Neural crest cell (in vitro differentiated cells): ENCODE results near the gene CADPS. TPM values are rescaled to one million over a fixed set of nuclear protein-coding genes. Genes with fewer than 3 reads are reported as not detected.

Experiments
- DNase-seq: peaks from one replicate; pipeline ENCODE4 v3.0.0; 2021; ENCODE audit warnings: low read depth, mixed read lengths, low spot score
- H3K27ac Mint-ChIP-seq: one replicate; pipeline ENCODE4 v1.8.0; 2021; ENCODE audit warnings: mild to moderate bottlenecking, mixed read lengths; ENCODE audit not compliant: unreplicated experiment
- H3K27me3 Mint-ChIP-seq: 2 replicates; pipeline ENCODE4 v1.8.0; 2021; ENCODE audit warnings: low read depth, mild to moderate bottlenecking, mixed read lengths
- H3K36me3 Mint-ChIP-seq: 2 replicates; pipeline ENCODE4 v1.8.0; 2021; ENCODE audit warnings: low read depth, mild to moderate bottlenecking, mixed read lengths
- H3K4me1 Mint-ChIP-seq: 2 replicates; pipeline ENCODE4 v1.8.0; 2021; ENCODE audit warnings: mixed read lengths
- H3K4me3 Mint-ChIP-seq: one replicate; pipeline ENCODE4 v1.8.0; 2021; ENCODE audit warnings: mild to moderate bottlenecking, mixed read lengths
- H3K9me3 Mint-ChIP-seq: 2 replicates; pipeline ENCODE4 v1.8.0; 2021; ENCODE audit warnings: mixed read lengths
- CTCF ChIP-seq: fragments of 200-600 bp; sonication (generic); conservative IDR thresholded peaks from 2 replicates; pipeline ENCODE4 v1.5.0; 2021; ENCODE audit warnings: antibody characterized with exemption, mild to moderate bottlenecking
- total RNA-seq: library from RNA; stranded (reverse); gene quantifications from 2 replicates; pipeline ENCODE4 v1.2.1, GENCODE V29; 2021

The CADPS gene
- total RNA-seq, 1 donor from 2014 or later, result 9.3 TPM

GRCh38 chr3:62895901-62896300 is 20.7 kb upstream of the CADPS start:
- H3K27ac Mint-ChIP-seq, result no peak overlapping the region
- no peak for DNase-seq
- H3K4me3 Mint-ChIP-seq, result no peak overlapping the region
- no peaks in the 10 kb centered on the region for H3K4me1 Mint-ChIP-seq
- H3K27me3 Mint-ChIP-seq, result peaks cover 26% of the 10 kb centered on the region
- no peaks in the 10 kb centered on the region for H3K36me3 Mint-ChIP-seq
- H3K9me3 Mint-ChIP-seq, result peaks cover 3% of the 10 kb centered on the region
- TF ChIP-seq CTCF, result no peak

- H3K27me3 Mint-ChIP-seq, result peaks cover 16% of the 10 kb centered on the region
- TF ChIP-seq CTCF, result no peak
- no peak for DNase-seq
- H3K4me3 Mint-ChIP-seq, result no peak overlapping the region
- H3K4me1 Mint-ChIP-seq, result no peaks in the 10 kb centered on the region
- no peaks in the 10 kb centered on the region for H3K36me3 Mint-ChIP-seq
- peaks cover 3% of the 10 kb centered on the region for H3K9me3 Mint-ChIP-seq
- H3K27ac Mint-ChIP-seq, result no peak overlapping the region
Measured at GRCh38 chr3:62892951-62893350, 17.7 kb upstream of the CADPS start.

GRCh38 chr3:62892045-62892444 is 16.8 kb upstream of the CADPS start:
- no peak for TF ChIP-seq CTCF
- peaks cover 19% of the 10 kb centered on the region for H3K27me3 Mint-ChIP-seq
- peaks cover 3% of the 10 kb centered on the region for H3K9me3 Mint-ChIP-seq
- no peaks in the 10 kb centered on the region for H3K4me1 Mint-ChIP-seq
- no peak for DNase-seq
- H3K36me3 Mint-ChIP-seq, result no peaks in the 10 kb centered on the region
- no peak overlapping the region for H3K4me3 Mint-ChIP-seq
- no peak overlapping the region for H3K27ac Mint-ChIP-seq

GRCh38 chr3:62888778-62889177 is 13.6 kb upstream of the CADPS start:
- H3K9me3 Mint-ChIP-seq, result no peaks in the 10 kb centered on the region
- H3K27me3 Mint-ChIP-seq, result peaks cover 20% of the 10 kb centered on the region
- no peak for TF ChIP-seq CTCF
- H3K4me3 Mint-ChIP-seq, result no peak overlapping the region
- peaks cover 11% of the 10 kb centered on the region for H3K4me1 Mint-ChIP-seq
- H3K27ac Mint-ChIP-seq, result no peak overlapping the region
- H3K36me3 Mint-ChIP-seq, result no peaks in the 10 kb centered on the region
- DNase-seq, result no peak

DNA sequence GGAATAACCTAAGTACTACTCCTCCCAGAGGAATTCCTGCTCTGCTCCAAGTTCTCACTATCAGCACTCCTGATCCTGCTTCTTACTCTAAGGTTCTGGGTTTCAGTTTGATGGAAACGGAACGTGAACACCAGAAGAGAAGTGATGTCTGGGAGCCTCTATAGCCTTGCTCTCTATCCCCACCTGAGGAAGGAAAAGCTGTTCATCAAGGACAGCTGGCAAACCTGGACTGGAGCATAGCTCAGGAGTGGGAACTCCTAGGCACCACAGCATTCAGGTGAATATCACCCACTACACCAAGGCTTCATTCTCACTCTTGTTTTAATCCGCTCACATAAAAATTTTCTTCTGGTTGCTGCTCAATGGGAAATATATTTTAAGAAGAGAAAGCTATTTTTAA is 13.0 kb upstream of the CADPS start:
- no peak for TF ChIP-seq CTCF
- no peak overlapping the region for H3K4me3 Mint-ChIP-seq
- peaks cover 20% of the 10 kb centered on the region for H3K27me3 Mint-ChIP-seq
- no peak for DNase-seq
- no peak overlapping the region for H3K27ac Mint-ChIP-seq
- no peaks in the 10 kb centered on the region for H3K9me3 Mint-ChIP-seq
- H3K4me1 Mint-ChIP-seq, result peaks cover 11% of the 10 kb centered on the region
- H3K36me3 Mint-ChIP-seq, result no peaks in the 10 kb centered on the region

GRCh38 chr3:62885136-62885535 is 9.9 kb upstream of the CADPS start:
- Mint-ChIP-seq H3K4me3 (no peak overlapping the region), H3K9me3 (no peaks in the 10 kb centered on the region), H3K27ac (no peak overlapping the region), H3K36me3 (no peaks in the 10 kb centered on the region), H3K4me1 (peaks cover 11% of the 10 kb centered on the region), H3K27me3 (peaks cover 39% of the 10 kb centered on the region)
- no peak for DNase-seq
- no peak for TF ChIP-seq CTCF
